ENCODE measurements around the gene SHANK1. TPM values are rescaled to one million over a fixed set of nuclear protein-coding genes. Genes with fewer than 3 reads are reported as not detected.

The SHANK1 gene
- total and polyA plus RNA-seq, 4 experiments from 2014 or later: not detected

- peaks cover 11% of the 10 kb centered on the region for H3K27me3 ChIP-seq (ENCODE audit: insufficient read depth, low read length)
- intact Hi-C loops (cut with micrococcal nuclease): no loop called here
- no peak for DNase-seq
- Mint-ChIP-seq H3K27ac (no peak overlapping the region), H3K4me3 (no peak overlapping the region), H3K27me3 (peaks cover 14 to 26% of the 10 kb centered on the region in 2 donors), H3K9me3 (peaks cover 0 to 9% (median 4%) of the 10 kb centered on the region in 8 donors), H3K4me1 (no peaks in the 10 kb centered on the region), H3K36me3 (peaks cover 0 to 3% of the 10 kb centered on the region in 2 donors)
- H3K4me3 ChIP-seq (ENCODE audit: low read length in 2 of 2): no peak overlapping the region
- H3K9me3 ChIP-seq (ENCODE audit: control insufficient read depth in 1 of 2, low read length in 2 of 2): no peaks in the 10 kb centered on the region
- H3K36me3 ChIP-seq (ENCODE audit: insufficient read depth, low read length): no peaks in the 10 kb centered on the region
- H3K27ac ChIP-seq (ENCODE audit: low read depth, low read length): no peak overlapping the region
- no peaks in the 10 kb centered on the region for H3K4me1 ChIP-seq (ENCODE audit: insufficient read depth, low read length)
- ChIA-PET POLR2A (ENCODE audit: partially characterized antibody) (no interaction called here), CTCF (ENCODE audit: partially characterized antibody) (no interaction called here)
Observed at GRCh38 chr19:50647879-50648615, 71.6 kb downstream of the SHANK1 start.

GRCh38 chr19:50646074-50646807 is 73.4 kb downstream of the SHANK1 start:
- intact Hi-C loops (cut with micrococcal nuclease): no loop called here
- H3K36me3 ChIP-seq (ENCODE audit: insufficient read depth, low read length): no peaks in the 10 kb centered on the region
- Mint-ChIP-seq H3K4me3 (no peak overlapping the region), H3K27ac (no peak overlapping the region), H3K9me3 (peaks cover 0 to 10% (median 4%) of the 10 kb centered on the region in 8 donors), H3K36me3 (peaks cover 0 to 3% of the 10 kb centered on the region in 2 donors), H3K4me1 (no peaks in the 10 kb centered on the region), H3K27me3 (peaks cover 16 to 25% of the 10 kb centered on the region in 2 donors)
- H3K27ac ChIP-seq (ENCODE audit: low read depth, low read length): no peak overlapping the region
- ChIA-PET CTCF (ENCODE audit: partially characterized antibody) (no interaction called here), POLR2A (ENCODE audit: partially characterized antibody) (no interaction called here)
- H3K9me3 ChIP-seq (ENCODE audit: control insufficient read depth in 1 of 2, low read length in 2 of 2): no peaks in the 10 kb centered on the region
- DNase-seq: no peak
- no peak overlapping the region for H3K4me3 ChIP-seq (ENCODE audit: low read length in 2 of 2)
- H3K4me1 ChIP-seq (ENCODE audit: insufficient read depth, low read length): no peaks in the 10 kb centered on the region
- H3K27me3 ChIP-seq (ENCODE audit: insufficient read depth, low read length): peaks cover 11% of the 10 kb centered on the region

DNA sequence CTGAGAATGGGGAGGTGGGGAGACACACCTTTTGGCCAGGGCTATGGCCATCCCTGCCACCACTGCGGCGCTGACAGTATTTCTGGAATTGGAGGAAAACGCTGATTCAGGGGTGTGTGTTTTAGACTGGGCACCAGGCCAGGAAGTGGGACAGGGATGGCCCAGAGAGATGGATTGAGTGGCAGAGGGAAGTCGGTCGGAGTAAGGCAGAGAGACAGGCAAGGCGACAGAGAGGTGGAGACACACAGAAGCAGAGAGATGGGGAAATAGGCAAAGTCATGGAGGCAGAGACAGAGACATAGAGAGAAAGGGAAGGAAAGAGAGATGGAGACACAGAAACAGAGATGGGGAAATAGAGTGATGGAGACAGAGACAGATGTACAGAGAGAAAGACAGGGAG is 74.5 kb downstream of the SHANK1 start:
- peaks cover 0 to 3% of the 10 kb centered on the region in 2 donors for H3K36me3 Mint-ChIP-seq
- no peaks in the 10 kb centered on the region for H3K4me1 Mint-ChIP-seq
- ChIA-PET CTCF (ENCODE audit: partially characterized antibody) (no interaction called here), POLR2A (ENCODE audit: partially characterized antibody) (no interaction called here)
- no peak overlapping the region for H3K4me3 Mint-ChIP-seq
- Histone ChIP-seq H3K27me3 (ENCODE audit: insufficient read depth, low read length) (peaks cover 12% of the 10 kb centered on the region), H3K9me3 (ENCODE audit: control insufficient read depth in 1 of 2, low read length in 2 of 2) (no peaks in the 10 kb centered on the region), H3K36me3 (ENCODE audit: insufficient read depth, low read length) (no peaks in the 10 kb centered on the region), H3K27ac (ENCODE audit: low read depth, low read length) (no peak overlapping the region), H3K4me3 (ENCODE audit: low read length in 2 of 2) (no peak overlapping the region), H3K4me1 (ENCODE audit: insufficient read depth, low read length) (no peaks in the 10 kb centered on the region)
- DNase-seq: no peak
- H3K9me3 Mint-ChIP-seq: peaks cover 0 to 9% (median 5%) of the 10 kb centered on the region in 8 donors
- H3K27me3 Mint-ChIP-seq: peaks cover 22 to 27% of the 10 kb centered on the region in 2 donors
- no peak overlapping the region for H3K27ac Mint-ChIP-seq
- intact Hi-C loops (cut with micrococcal nuclease): no loop called here

- H3K36me3 Mint-ChIP-seq: peaks cover 0 to 3% of the 10 kb centered on the region in 2 donors
- H3K9me3 Mint-ChIP-seq: peaks cover 0 to 9% (median 5%) of the 10 kb centered on the region in 8 donors
- intact Hi-C loops (cut with micrococcal nuclease): no loop called here
- POLR2A ChIA-PET (ENCODE audit: partially characterized antibody): no interaction called here
- H3K4me3 Mint-ChIP-seq: no peak overlapping the region
- Histone ChIP-seq H3K4me1 (ENCODE audit: insufficient read depth, low read length) (no peaks in the 10 kb centered on the region), H3K9me3 (ENCODE audit: control insufficient read depth in 1 of 2, low read length in 2 of 2) (no peaks in the 10 kb centered on the region), H3K27ac (ENCODE audit: low read depth, low read length) (no peak overlapping the region), H3K27me3 (ENCODE audit: insufficient read depth, low read length) (peaks cover 16% of the 10 kb centered on the region), H3K36me3 (ENCODE audit: insufficient read depth, low read length) (no peaks in the 10 kb centered on the region), H3K4me3 (ENCODE audit: low read length in 2 of 2) (no peak overlapping the region)
- no peaks in the 10 kb centered on the region for H3K4me1 Mint-ChIP-seq
- peaks cover 20 to 25% of the 10 kb centered on the region in 2 donors for H3K27me3 Mint-ChIP-seq
- CTCF ChIA-PET (ENCODE audit: partially characterized antibody): no interaction called here
- no peak for DNase-seq
- H3K27ac Mint-ChIP-seq: no peak overlapping the region
Observed at GRCh38 chr19:50644315-50644915, 75.2 kb downstream of the SHANK1 start.

- H3K4me1 Mint-ChIP-seq: peaks cover 0 to 12% (median 3%) of the 10 kb centered on the region in 4 donors
- peaks cover 45% of the 10 kb centered on the region in 2 donors for H3K27me3 Mint-ChIP-seq
- H3K27ac Mint-ChIP-seq: no peak overlapping the region
- Histone ChIP-seq H3K9me3 (ENCODE audit: control insufficient read depth in 1 of 2, low read length in 2 of 2) (no peaks in the 10 kb centered on the region), H3K4me3 (ENCODE audit: low read length in 2 of 2) (no peak overlapping the region), H3K4me1 (ENCODE audit: insufficient read depth, low read length) (no peaks in the 10 kb centered on the region), H3K27me3 (ENCODE audit: insufficient read depth, low read length) (peaks cover 20% of the 10 kb centered on the region), H3K36me3 (ENCODE audit: insufficient read depth, low read length) (no peaks in the 10 kb centered on the region), H3K27ac (ENCODE audit: low read depth, low read length) (no peak overlapping the region)
- peaks cover 0 to 25% (median 11%) of the 10 kb centered on the region in 8 donors for H3K9me3 Mint-ChIP-seq
- ChIA-PET POLR2A (ENCODE audit: partially characterized antibody) (no interaction called here), CTCF (ENCODE audit: partially characterized antibody) (no interaction called here)
- DNase-seq: no peak
- intact Hi-C loops (cut with micrococcal nuclease): no loop called here
- peaks cover 0 to 1% of the 10 kb centered on the region in 2 donors for H3K36me3 Mint-ChIP-seq
- H3K4me3 Mint-ChIP-seq: peak overlapping the region in 3 of 8 donors; percentile 25 to 45 (median 28)
Observed at GRCh38 chr19:50640368-50640767, 79.2 kb downstream of the SHANK1 start.

DNA sequence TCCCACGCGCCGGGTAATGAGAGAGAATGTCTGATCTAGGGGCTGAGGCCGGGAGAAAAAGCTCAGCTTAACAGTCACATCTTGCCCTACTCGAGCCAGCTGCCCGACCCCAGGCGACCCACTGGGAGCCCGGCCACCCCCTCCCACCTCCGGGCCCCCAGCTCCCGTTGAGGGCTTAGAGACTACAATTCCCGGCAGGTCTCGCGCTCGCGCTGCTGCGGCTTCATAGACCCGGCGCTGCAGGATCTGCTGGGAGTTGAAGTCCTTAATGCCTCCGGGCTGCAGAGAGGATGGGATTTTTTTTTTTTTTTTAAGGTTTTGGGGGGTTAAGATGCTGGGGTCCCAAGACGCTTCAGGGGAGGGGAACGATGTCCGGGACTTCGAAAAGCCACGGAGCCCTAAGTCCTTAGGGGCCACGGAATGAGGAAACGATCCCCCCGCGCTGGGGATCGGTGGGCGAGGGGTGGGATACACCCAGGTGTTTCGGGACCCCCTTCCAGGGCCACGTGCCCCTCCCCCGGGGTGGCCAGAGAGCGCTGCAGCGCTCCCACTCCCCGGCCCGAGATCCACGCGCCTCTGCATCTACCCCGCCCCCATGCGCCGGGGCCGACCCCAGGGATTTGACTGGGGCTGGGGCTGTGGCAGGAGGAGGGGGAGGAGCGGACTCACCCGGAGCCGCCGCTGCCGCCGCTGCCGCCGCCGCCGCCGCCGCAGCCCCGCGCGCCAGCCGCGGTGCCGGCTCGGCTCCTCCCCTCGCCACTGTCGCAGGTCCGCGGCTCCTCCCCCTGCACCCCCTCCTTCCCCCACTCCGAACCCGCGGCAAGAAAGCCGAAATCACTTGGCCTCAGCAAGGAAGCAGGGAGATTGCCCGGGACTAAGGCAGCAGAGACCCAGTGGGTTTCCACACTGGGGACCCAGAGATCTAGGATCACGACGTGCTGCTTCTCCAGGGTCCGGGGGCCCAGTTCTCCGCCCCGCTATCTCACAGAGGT is 80.2 kb downstream of the SHANK1 start, which contains the start of gene SYT3:
Gene SYT3, minus strand, starts transcription at position 761 of the 992 bp plus-strand sequence. CDS start 2,470 bp downstream, outside the sequence.
- Mint-ChIP-seq H3K36me3 (peaks cover 0 to 4% of the 10 kb centered on the region in 2 donors), H3K27ac (peak within 1 kb of the TSS in 1 of 7 donors; percentile 57), H3K4me3 (peak within 1 kb of the TSS; percentile 55 to 83 (median 74)), H3K27me3 (peaks cover 47 to 48% of the 10 kb centered on the region in 2 donors), H3K4me1 (peaks cover 0 to 12% (median 3%) of the 10 kb centered on the region in 4 donors), H3K9me3 (peaks cover 0 to 33% (median 18%) of the 10 kb centered on the region in 8 donors)
- intact Hi-C loops (cut with micrococcal nuclease): no loop called here
- no peak within 1 kb of the TSS for H3K27ac ChIP-seq (ENCODE audit: low read depth, low read length)
- H3K36me3 ChIP-seq (ENCODE audit: insufficient read depth, low read length): no peaks in the 10 kb centered on the region
- H3K4me1 ChIP-seq (ENCODE audit: insufficient read depth, low read length): no peaks in the 10 kb centered on the region
- ChIA-PET CTCF (ENCODE audit: partially characterized antibody) (no interaction called here), POLR2A (ENCODE audit: partially characterized antibody) (no interaction called here)
- H3K27me3 ChIP-seq (ENCODE audit: insufficient read depth, low read length): peaks cover 20% of the 10 kb centered on the region
- H3K4me3 ChIP-seq (ENCODE audit: low read length in 2 of 2): no peak within 1 kb of the TSS
- no peaks in the 10 kb centered on the region for H3K9me3 ChIP-seq (ENCODE audit: control insufficient read depth in 1 of 2, low read length in 2 of 2)
- peak in 1 of 5 donors; percentile 23 for DNase-seq

Data from CD4-positive, alpha-beta memory T cell (primary cell).